Ishikawa (cell line): Measurements from ENCODE around the gene AGRP.

Experiments
- EP300 ChIP-seq: IDR thresholded peaks from 2 replicates; pipeline ENCODE4 v1.6.1; 2012; ENCODE audit warnings: borderline replicate concordance
- RAD21 ChIP-seq: IDR thresholded peaks from 2 replicates; pipeline ENCODE4 v1.6.1; 2012; ENCODE audit warnings: low read depth
- TAF1 ChIP-seq: IDR thresholded peaks from 2 replicates; pipeline ENCODE4 v1.6.1; 2012; ENCODE audit warnings: low read depth, mild to moderate bottlenecking
- TF ChIP-seq, protein P1 (sequence below): IDR thresholded peaks from 2 replicates; pipeline ENCODE4 v1.6.1; 2012
- TF ChIP-seq, protein P2 (sequence below): IDR thresholded peaks from 2 replicates; pipeline ENCODE4 v1.6.1; 2012; ENCODE audit warnings: low read depth, mild to moderate bottlenecking

- no peak for TF ChIP-seq TAF1
- no peak for TF ChIP-seq RAD21
- TF ChIP-seq, protein P1, sequence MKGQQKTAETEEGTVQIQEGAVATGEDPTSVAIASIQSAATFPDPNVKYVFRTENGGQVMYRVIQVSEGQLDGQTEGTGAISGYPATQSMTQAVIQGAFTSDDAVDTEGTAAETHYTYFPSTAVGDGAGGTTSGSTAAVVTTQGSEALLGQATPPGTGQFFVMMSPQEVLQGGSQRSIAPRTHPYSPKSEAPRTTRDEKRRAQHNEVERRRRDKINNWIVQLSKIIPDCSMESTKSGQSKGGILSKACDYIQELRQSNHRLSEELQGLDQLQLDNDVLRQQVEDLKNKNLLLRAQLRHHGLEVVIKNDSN = no peak
- no peak for TF ChIP-seq EP300
- TF ChIP-seq, protein P2, sequence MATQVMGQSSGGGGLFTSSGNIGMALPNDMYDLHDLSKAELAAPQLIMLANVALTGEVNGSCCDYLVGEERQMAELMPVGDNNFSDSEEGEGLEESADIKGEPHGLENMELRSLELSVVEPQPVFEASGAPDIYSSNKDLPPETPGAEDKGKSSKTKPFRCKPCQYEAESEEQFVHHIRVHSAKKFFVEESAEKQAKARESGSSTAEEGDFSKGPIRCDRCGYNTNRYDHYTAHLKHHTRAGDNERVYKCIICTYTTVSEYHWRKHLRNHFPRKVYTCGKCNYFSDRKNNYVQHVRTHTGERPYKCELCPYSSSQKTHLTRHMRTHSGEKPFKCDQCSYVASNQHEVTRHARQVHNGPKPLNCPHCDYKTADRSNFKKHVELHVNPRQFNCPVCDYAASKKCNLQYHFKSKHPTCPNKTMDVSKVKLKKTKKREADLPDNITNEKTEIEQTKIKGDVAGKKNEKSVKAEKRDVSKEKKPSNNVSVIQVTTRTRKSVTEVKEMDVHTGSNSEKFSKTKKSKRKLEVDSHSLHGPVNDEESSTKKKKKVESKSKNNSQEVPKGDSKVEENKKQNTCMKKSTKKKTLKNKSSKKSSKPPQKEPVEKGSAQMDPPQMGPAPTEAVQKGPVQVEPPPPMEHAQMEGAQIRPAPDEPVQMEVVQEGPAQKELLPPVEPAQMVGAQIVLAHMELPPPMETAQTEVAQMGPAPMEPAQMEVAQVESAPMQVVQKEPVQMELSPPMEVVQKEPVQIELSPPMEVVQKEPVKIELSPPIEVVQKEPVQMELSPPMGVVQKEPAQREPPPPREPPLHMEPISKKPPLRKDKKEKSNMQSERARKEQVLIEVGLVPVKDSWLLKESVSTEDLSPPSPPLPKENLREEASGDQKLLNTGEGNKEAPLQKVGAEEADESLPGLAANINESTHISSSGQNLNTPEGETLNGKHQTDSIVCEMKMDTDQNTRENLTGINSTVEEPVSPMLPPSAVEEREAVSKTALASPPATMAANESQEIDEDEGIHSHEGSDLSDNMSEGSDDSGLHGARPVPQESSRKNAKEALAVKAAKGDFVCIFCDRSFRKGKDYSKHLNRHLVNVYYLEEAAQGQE = no peak
These were observed 46.9 kb upstream of the AGRP start for GRCh38 chr16:67530013-67530939.
